Spleen (tissue), 11 donors: Measurements from ENCODE around the gene AQP1. TPM values are rescaled to one million over a fixed set of nuclear protein-coding genes. Genes with fewer than 3 reads are reported as not detected.

Experiments used
- DNase-seq: peaks from one replicate; pipeline ENCODE4 v3.0.0-alpha.2; 2020
- H3K27ac ChIP-seq, 8 donors: fragments of 200-600 bp; sonication (generic) in 7 of 8; 1 replicate in 4 of 8; 2 replicates in 4 of 8; pipeline versions ENCODE4 v1.5.0 to v1.8.0; 2016 to 2021; ENCODE audit warnings: inconsistent platforms in 4 of 8, mild to moderate bottlenecking in 4 of 8, moderate library complexity in 1 of 8
- H3K27me3 ChIP-seq, 7 donors: fragments of 200-600 bp; sonication (generic) in 6 of 7; replicated peaks in 1 of 7; 1 replicate in 4 of 7; 2 replicates in 3 of 7; pipeline versions ENCODE4 v1.5.0 to v1.8.0; 2016 to 2021; ENCODE audit warnings: inconsistent platforms in 3 of 7, mild to moderate bottlenecking in 1 of 7
- H3K36me3 ChIP-seq, 6 donors: fragments of 200-600 bp; sonication (generic) in 5 of 6; 1 replicate in 4 of 6; 2 replicates in 2 of 6; pipeline versions ENCODE4 v1.5.0 to v1.8.0; 2016 to 2021; ENCODE audit warnings: inconsistent platforms in 2 of 6
- H3K4me1 ChIP-seq, 6 donors: fragments of 200-600 bp; sonication (generic) in 5 of 6; 1 replicate in 3 of 6; 2 replicates in 3 of 6; pipeline versions ENCODE4 v1.5.0 to v1.8.0; 2016 to 2021; ENCODE audit warnings: inconsistent platforms in 3 of 6
- H3K4me3 ChIP-seq, 8 donors: fragments of 200-600 bp; sonication (generic) in 7 of 8; 1 replicate in 4 of 8; 2 replicates in 4 of 8; pipeline versions ENCODE4 v1.5.0 to v1.8.0; 2016 to 2021; ENCODE audit warnings: inconsistent platforms in 4 of 8, mild to moderate bottlenecking in 4 of 8, moderate library complexity in 2 of 8
- H3K9me3 ChIP-seq, 8 donors: fragments of 200-600 bp; sonication (generic) in 7 of 8; 1 replicate in 4 of 8; 2 replicates in 4 of 8; pipeline versions ENCODE4 v1.5.0 to v1.8.0; 2016 to 2021; ENCODE audit warnings: inconsistent platforms in 4 of 8
- POLR2A ChIP-seq, 3 donors: fragments of 450-650 bp; IDR thresholded peaks; one replicate each; pipeline ENCODE4 v1.5.1; 2017; ENCODE audit warnings: antibody characterized with exemption in 3 of 3, mild to moderate bottlenecking in 1 of 3
- POLR2AphosphoS5 ChIP-seq, 3 donors: sonication (generic); formaldehyde crosslinking; IDR thresholded peaks; one replicate each; pipeline ENCODE4 v1.5.1; 2017; ENCODE audit warnings: antibody characterized with exemption in 3 of 3
- WGBS, 5 donors: extraction: QIAGEN DNeasy Blood & Tissue Kit in 3 of 5; methylation state at CpG; one replicate each; pipeline versions ENCODE4 v1.1.5 to v1.1.7; 2013 to 2018; 5-methylcytosine and 5-hydroxymethylcytosine counted together
- intact Hi-C: fragments of 100-400 bp; cut with DNase I; formaldehyde crosslinking; loops from one replicate; pipeline ENCODE4 v1.15.0; 2023; ENCODE audit warnings: low total_unique reads
- polyA plus RNA-seq, 3 donors: library from polyadenylated mRNA; stranded (reverse); fragments of 200-250 nt; gene quantifications; one replicate each; pipeline ENCODE4 v1.2.1, GENCODE V29; 2013
- total RNA-seq, 7 donors: library from RNA; depleted of rRNA in 3 of 7; stranded (reverse); fragments of >200 nt in 3 of 7; fragmentation: NEBNext Ultra II Directional in 4 of 7; extraction: Animal tissue kit (Norgen Biotek cat#: 25700) in 4 of 7; gene quantifications; one replicate each; pipeline versions ENCODE4 v1.1.0 to v1.2.1, GENCODE V29; 2016 to 2021
- TF ChIP-seq, protein P1 (sequence below), 11 experiments: fragments of 200-600 bp in 7 of 11; fragments of 450-650 bp in 4 of 11; sonication (generic) in 4 of 11; IDR thresholded peaks in 8 of 11; conservative IDR thresholded peaks in 3 of 11; 1 replicate in 7 of 11; 2 replicates in 4 of 11; pipeline versions ENCODE4 v1.4.0 to v1.8.0; 2016 to 2021; ENCODE audit warnings: antibody characterized with exemption in 11 of 11, inconsistent platforms in 4 of 11, mild to moderate bottlenecking in 1 of 11
- donor health status: healthy with polysubstance abuse.
- donor health status: DM: no; HTN: no; CAD: no; lungs with moderate emphysema.
- donor health status: DM: no; HTN: no; CAD: no.
- donor health status: Bipolar disorder and iron deficiency.
- donor health status: healthy.
- donor health status: DM: no; HTN: no; CAD: no.
- donor health status: DM: yes; HTN: yes; CAD: no.

The AQP1 gene
- total and polyA plus RNA-seq, 10 donors, result 4.4 to 34.3 (median 22.9) TPM

- no peak for TF ChIP-seq POLR2A (IDR thresholded peaks at IDR 0.05)
- no peak for TF ChIP-seq POLR2AphosphoS5 (IDR thresholded peaks at IDR 0.05)
- TF ChIP-seq, protein P1, sequence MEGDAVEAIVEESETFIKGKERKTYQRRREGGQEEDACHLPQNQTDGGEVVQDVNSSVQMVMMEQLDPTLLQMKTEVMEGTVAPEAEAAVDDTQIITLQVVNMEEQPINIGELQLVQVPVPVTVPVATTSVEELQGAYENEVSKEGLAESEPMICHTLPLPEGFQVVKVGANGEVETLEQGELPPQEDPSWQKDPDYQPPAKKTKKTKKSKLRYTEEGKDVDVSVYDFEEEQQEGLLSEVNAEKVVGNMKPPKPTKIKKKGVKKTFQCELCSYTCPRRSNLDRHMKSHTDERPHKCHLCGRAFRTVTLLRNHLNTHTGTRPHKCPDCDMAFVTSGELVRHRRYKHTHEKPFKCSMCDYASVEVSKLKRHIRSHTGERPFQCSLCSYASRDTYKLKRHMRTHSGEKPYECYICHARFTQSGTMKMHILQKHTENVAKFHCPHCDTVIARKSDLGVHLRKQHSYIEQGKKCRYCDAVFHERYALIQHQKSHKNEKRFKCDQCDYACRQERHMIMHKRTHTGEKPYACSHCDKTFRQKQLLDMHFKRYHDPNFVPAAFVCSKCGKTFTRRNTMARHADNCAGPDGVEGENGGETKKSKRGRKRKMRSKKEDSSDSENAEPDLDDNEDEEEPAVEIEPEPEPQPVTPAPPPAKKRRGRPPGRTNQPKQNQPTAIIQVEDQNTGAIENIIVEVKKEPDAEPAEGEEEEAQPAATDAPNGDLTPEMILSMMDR (IDR thresholded peaks at IDR 0.05 in 8 of 11, conservative IDR thresholded peaks at IDR 0.05 in 3 of 11), result no peak
- Histone ChIP-seq H3K4me1 (peaks cover 0 to 19% (median 13%) of the 10 kb centered on the region in 6 donors), H3K9me3 (no peaks in the 10 kb centered on the region), H3K27ac (no peak overlapping the region), H3K36me3 (no peaks in the 10 kb centered on the region), H3K4me3 (no peak overlapping the region), H3K27me3 (peaks cover 0 to 6% (median 0%) of the 10 kb centered on the region in 7 donors)
- intact Hi-C loops, result no loop called here
- DNase-seq, result no peak
- 78 to 92% (median 84%) methylated on average over 2 of the region's 2 CpGs for WGBS, 5 donors
These were observed 9.8 kb upstream of the AQP1 start for GRCh38 chr7:30901856-30902255.

- Histone ChIP-seq H3K36me3 (no peaks in the 10 kb centered on the region), H3K27ac (no peak overlapping the region), H3K27me3 (no peaks in the 10 kb centered on the region), H3K4me3 (no peak overlapping the region), H3K9me3 (no peaks in the 10 kb centered on the region), H3K4me1 (peaks cover 0 to 13% (median 9%) of the 10 kb centered on the region in 6 donors)
- 67 to 93% (median 88%) methylated on average over 2 to 11 of the region's 11 CpGs for WGBS, 5 donors
- TF ChIP-seq POLR2AphosphoS5 (IDR thresholded peaks at IDR 0.05), result no peak
- TF ChIP-seq, protein P1 (IDR thresholded peaks at IDR 0.05 in 8 of 11, conservative IDR thresholded peaks at IDR 0.05 in 3 of 11), result no peak
- TF ChIP-seq POLR2A (IDR thresholded peaks at IDR 0.05), result no peak
- DNase-seq, result no peak
- intact Hi-C loops, result no loop called here
These were observed 9.2 kb upstream of the AQP1 start for GRCh38 chr7:30902466-30902865.

- no peak overlapping the region for H3K27ac ChIP-seq
- intact Hi-C loops, result no loop called here
- no peak overlapping the region for H3K4me3 ChIP-seq
- H3K27me3 ChIP-seq, result no peaks in the 10 kb centered on the region
- WGBS, 5 donors, result 77 to 89% (median 84%) methylated on average over 6 to 8 of the region's 8 CpGs
- no peaks in the 10 kb centered on the region for H3K36me3 ChIP-seq
- no peak for DNase-seq
- H3K4me1 ChIP-seq, result peaks cover 0 to 7% (median 3%) of the 10 kb centered on the region in 6 donors
- H3K9me3 ChIP-seq, result no peaks in the 10 kb centered on the region
- TF ChIP-seq, protein P1 (IDR thresholded peaks at IDR 0.05 in 8 of 11, conservative IDR thresholded peaks at IDR 0.05 in 3 of 11), result no peak
- TF ChIP-seq POLR2A (IDR thresholded peaks at IDR 0.05) (no peak), POLR2AphosphoS5 (IDR thresholded peaks at IDR 0.05) (no peak)
These were observed 8.5 kb upstream of the AQP1 start for GRCh38 chr7:30903146-30903545.

DNA sequence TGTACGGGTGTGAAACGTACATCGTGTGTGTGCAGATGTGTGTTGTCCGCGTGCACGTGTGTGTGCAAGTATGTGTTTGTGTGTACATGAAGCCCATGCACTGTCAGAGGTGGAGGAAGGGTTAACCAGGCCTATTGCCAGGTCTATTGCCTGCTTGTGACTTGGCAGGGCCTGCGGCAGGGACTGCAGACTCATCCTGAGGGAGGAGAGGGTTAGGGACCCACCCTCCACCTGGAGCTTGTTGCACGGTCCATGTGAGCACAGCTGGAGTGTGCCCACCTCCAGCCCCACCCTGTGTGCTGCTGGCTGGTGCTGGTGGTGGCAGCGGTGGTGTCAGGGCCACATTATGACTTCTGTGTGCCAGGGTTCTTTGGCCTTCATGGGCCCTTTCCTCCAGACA lies 7.1 kb upstream of the AQP1 start:
- Histone ChIP-seq H3K4me3 (no peak overlapping the region), H3K27me3 (no peaks in the 10 kb centered on the region), H3K9me3 (no peaks in the 10 kb centered on the region), H3K27ac (no peak overlapping the region), H3K4me1 (no peaks in the 10 kb centered on the region), H3K36me3 (no peaks in the 10 kb centered on the region)
- TF ChIP-seq POLR2A (IDR thresholded peaks at IDR 0.05) (no peak), POLR2AphosphoS5 (IDR thresholded peaks at IDR 0.05) (no peak)
- TF ChIP-seq, protein P1 (IDR thresholded peaks at IDR 0.05 in 8 of 11, conservative IDR thresholded peaks at IDR 0.05 in 3 of 11), result no peak
- WGBS, 5 donors, result 86 to 96% (median 94%) methylated on average over 6 to 9 of the region's 9 CpGs
- DNase-seq, result no peak
- intact Hi-C loops, result no loop called here
